Measurements from ENCODE around the gene CTNNA3.
"Not testable (repeated sequence)": the region's sequence is repeated elsewhere in the genome, so short reads cannot be mapped to it uniquely, and the experiment has no call there.

Gene CTNNA3

DNA sequence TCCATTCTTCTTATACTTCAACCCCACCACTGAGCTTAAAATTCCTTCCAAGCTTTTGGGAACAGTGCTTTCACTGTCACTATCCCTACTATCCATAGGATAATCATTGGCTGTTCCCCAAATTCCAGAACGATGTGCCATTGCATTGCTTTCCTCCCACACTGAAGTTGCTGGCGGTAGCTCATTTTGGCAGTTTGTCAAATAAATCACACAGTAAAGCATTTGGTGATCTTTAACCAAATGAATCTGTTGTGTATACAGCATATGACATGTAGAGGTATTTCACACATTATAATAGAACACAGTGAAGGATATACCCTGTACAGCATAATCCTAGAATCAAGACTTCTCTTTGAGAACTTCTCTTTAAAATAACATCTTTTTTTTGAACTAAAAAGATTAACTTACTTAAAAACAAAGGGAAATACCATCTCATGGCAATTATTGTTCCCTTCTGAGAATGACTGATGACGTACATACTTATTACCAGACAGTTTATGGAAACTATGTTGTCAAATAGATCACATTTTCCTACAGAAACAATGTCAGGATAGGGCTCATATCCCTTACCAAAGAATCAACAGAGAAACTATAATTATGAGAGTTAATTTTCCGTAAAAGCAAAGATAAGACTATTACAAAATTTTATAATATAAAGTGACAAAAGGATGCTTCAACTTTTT lies 93.6 kb downstream of the CTNNA3 start:
- DNase-seq (ENCODE audit: low read depth in 2 of 2), result no peak

DNA sequence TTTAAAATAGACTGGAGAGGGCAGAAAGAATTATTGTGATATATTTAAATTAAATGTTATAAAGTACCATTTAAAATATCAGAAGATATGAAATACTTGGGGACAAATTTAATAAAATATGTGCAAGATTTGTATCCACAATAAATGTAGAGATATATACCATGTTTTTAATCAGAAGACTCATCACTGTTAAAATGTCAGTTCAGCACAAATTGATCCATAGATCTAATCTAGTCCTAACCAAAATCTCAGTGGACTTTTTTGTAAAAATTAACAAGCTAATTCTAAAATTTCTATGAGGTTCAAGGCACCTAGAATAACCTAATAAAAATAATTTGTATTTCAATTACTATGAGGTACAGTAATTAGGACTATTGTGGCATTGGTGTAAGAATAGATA lies 96.4 kb downstream of the CTNNA3 start:
- no peak for DNase-seq (ENCODE audit: low read depth in 2 of 2)

DNA sequence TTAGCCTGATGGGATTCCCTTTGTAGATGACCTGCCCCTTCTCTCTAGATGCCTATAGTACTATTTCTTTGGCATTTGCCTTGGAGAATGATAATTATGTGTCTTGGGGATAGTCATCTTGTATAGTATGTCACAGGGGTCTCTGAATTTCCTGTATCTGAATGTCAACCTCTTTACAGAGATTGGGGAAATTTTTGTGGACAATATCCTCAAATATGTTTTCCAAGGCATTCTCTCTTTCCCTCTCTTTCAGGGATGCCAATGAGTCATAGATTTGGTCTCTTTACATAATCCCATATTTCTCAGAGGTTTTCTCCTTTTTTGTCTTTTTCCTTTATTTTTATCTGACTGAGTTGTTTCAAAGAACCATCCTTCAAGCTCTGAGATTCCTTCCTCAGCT lies 99.4 kb downstream of the CTNNA3 start:
- no peak for DNase-seq (ENCODE audit: low read depth in 2 of 2)

DNA sequence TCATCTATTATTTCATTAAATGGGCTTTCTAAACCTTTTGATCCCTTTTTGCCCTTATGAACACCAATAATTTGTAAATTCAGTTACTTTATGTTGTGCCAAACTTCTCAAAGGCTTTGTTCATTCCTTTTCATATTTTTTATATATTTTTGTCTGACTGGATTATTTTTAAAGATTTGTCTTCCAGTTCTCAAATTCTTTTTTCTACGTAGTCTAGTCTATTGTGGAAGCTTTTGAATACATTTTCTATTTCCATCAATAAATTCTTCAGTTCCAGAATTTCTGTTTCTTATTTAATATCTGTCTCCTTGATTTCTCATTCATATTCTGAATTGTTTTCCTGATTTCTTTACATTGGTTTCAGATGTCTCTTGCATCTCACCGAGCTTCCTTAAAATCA lies 108.2 kb downstream of the CTNNA3 start:
- DNase-seq (ENCODE audit: low read depth in 2 of 2), result no peak

DNA sequence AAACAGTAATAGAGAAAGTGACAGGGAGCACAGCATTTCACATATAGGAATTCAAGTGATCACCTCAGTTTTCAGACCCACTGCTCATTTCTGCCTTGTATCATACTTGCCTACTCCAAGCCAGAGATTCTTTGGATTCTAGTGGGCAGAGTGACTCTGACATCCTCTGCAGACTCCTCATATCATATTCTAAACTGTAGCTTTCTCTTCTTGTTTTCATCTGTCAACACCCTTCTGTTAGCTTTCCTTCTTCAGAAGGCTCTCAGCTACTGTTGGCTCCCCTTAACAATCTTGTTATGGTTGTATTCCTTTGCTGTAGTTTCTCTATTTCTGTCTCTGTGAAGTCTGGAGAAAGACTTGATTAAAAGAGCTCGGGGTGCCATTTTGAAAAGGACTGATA lies 120.5 kb downstream of the CTNNA3 start:
- DNase-seq (ENCODE audit: low read depth in 2 of 2), result no peak

DNA sequence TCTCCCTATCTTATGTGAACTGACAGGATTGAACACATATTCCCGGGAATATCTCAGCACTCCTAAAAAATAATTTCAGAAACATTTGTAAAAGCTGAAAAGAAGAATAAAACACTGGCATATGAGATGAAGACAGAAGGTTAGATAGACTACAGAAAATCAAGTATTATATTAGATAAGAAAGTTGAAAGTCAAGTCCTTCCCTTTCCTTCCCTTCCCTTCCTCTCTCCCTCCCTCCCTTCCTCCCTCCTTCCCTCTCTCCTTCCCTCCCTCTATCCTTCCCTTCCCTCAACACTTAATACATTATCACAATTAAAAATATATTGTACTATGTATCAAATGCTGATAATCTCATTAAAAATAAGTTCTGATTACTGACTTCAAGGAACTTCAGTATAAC lies 122.5 kb downstream of the CTNNA3 start:
- no peak for DNase-seq (ENCODE audit: low read depth in 2 of 2)

DNA sequence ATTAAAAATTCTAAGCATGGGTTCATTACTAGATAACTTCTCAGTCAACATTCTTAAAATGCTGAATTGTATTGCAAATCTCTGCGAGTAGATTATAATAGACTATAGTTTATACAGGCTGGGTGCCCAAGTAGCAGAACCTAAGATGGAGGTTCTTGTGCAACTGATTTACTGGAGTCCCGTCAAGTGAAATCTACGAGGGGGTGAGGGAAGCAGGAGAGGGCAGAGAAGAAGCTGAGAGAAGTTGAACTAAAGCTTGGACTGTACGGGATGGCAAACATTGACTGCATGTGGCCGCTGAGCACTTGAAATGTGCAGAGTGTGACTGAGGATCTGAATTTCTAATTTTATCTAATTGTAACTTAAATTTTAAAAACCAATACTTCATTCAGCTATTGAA lies 124.5 kb downstream of the CTNNA3 start:
- no peak for DNase-seq (ENCODE audit: low read depth in 2 of 2)

DNA sequence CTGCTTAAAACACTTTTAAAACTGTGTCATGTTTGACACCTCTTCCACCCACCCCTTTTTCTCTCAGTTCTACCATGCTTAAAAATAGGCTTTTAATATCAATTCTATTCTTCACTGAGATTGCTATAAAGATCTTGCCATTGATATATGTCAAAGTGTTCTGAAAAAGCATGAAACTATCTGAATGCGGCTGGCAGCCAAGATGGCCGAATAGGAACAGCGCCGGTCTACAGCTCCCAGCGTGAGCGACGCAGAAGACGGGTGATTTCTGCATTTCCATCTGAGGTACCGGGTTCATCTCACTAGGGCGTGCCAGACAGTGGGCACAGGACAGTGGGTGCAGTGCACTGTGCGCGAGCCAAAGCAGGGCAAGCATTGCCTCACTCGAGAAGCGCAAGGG lies 137.7 kb downstream of the CTNNA3 start:
- not testable (repeated sequence) for DNase-seq (ENCODE audit: low read depth in 2 of 2)

DNA sequence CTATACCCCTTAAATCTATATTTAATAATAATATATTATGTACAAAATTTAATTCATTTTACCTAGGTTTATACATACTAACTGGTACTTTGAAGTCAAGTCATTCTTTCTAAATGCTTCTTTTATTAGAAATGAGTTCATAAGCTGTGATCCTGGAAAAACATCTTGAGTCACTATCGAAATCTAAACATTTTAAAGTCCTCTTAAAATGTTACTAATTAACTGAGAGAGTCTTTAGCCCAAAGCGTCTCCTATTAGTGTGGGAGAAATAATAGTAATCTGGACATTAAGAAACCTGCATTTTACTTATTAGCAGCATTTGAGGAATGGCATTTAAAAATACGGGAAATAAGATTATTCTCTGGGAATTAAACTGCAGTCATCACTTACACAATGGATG lies 142.7 kb downstream of the CTNNA3 start:
- no peak for DNase-seq (ENCODE audit: low read depth in 2 of 2)

DNA sequence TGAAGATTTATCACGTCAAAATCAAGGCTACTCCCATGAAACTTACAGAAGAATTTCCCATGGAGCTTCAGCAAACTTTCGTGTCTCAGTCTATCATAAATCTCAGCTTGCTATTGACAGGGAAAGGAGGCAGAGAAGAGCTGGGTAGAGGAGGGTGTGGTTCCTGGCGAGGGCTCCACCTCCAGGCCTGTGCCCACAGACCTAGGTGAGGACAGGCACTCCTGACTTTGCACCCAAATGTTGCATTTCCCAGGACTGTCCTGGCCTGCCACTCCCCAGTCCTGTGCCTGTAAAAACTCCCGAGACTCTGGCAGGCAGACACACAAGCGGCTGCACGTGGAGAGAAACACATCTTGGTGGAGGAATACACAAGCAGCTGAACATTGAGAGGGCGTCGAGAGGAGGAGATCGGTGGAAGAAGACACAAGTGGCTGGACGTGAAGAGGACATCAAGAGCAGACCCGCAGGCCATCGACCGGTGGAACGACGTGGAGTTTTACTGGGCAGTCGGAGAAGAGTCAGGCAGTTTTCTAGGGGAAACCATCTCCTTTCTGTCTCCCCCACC lies 145.1 kb downstream of the CTNNA3 start:
- DNase-seq (ENCODE audit: low read depth in 2 of 2), result no peak

DNA sequence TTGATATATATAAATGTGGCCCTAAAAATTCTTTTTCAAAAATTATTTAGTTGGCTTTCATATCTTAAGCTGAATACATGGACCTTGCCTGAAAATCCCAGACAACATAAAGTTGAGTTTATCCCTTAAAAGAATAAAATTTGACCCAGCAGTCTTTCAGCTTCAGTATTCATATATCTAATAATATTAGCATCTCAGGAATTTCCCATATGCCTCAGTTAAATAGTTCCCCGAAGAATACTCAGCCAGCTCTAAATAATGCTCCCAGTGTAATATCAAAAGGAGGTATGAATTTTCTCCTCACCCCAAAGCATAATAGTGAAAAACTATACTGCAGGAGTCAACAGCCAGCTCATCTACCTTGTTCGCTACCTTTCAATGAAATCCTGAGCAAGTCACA lies 145.9 kb downstream of the CTNNA3 start:
- DNase-seq (ENCODE audit: low read depth in 2 of 2), result no peak

DNA sequence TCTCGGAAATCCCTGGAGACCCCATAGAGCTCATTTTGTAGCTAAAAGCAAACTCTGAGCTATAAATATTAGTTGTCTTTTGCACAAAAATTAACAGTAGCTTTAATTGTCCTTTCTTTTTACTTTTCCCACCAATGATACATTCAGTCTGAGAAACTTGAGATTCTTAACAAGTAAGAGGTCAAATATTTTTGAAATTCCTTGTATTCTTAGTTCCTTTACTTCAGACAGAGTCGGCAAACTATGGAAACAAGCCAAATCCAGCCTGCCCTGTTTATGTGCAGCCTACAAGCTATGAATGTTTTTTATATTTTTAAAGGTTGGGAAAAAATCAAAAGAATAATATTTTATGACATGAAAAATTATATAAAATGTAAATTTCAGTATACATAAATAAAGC lies 146.6 kb downstream of the CTNNA3 start:
- no peak for DNase-seq (ENCODE audit: low read depth in 2 of 2)

DNA sequence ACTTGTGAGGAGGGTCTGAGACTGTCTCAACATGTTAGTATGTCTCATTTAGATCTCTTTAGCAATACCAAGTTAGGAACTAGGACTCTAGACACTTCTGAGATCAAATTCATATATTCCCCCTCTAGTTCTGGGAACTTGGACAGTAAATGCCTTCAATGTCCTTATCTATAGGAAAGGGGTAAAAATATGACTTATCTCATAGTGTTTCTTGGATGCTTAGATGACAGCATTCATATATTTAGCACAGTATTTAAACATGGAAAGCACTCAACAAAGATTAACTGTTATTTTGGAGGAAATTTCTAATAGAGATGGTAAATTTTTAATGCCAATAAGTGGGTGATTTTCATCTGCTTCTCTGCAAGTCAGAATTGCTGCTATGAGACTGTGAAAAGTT lies 154.6 kb downstream of the CTNNA3 start:
- no peak for DNase-seq (ENCODE audit: low read depth in 2 of 2)

DNA sequence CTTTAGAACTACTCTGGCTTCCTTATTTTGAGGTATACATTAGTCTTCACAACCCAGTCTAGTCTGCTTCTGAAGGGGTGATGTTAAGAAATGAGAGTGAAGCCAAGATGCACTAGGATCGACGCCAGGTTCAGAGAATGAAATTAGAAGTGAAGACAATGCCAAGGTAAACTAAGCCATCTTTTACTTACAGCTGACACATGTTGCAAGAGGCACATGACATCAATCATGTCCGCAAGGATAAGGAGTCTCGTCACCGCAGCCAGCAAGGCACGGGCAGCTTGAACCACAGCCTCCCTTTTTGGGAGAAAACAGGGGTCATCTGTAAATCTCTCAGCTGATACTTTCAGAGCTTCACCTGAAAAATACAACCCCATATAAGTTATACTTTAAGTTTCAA lies 156.7 kb downstream of the CTNNA3 start:
- no peak for DNase-seq (ENCODE audit: low read depth in 2 of 2)

DNA sequence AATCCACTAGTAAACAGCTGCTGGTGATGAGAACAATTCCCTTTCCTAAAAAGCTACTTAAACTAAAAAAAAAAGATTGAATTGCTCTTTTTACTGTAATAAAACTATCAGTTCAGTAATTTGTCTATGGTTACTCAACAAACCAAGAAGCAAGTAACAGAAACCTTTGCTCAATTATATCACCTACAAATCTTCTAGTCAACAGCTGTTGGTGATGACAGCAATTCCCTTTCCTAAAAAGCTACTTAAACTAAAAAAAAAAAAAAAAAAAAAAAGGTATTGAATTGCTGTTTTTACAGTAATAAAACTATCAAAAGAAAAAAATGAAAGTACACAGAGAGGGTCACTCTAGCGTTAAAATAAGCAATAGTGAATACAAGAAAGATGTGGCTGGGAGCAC lies 158.1 kb downstream of the CTNNA3 start:
- no peak for DNase-seq (ENCODE audit: low read depth in 2 of 2)

DNA sequence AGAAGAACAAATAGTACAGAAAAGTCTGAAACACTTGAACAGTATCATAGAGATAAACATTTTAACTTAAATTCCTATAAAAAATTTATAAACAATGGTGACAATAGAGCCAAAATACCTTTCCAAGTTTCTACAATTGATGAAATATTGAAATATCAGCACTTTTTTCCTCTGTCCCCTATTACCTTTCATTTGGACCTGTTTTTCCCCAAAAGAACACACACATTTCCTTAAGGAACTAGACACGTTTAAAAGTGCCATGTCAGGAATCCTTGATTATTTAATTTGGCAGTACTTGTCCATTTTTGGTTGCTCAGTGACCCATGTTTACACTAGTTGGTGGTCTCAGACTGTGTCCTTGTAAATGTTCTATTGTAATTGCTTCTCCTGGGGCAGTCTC lies 162.6 kb downstream of the CTNNA3 start:
- no peak for DNase-seq (ENCODE audit: low read depth in 2 of 2)

DNA sequence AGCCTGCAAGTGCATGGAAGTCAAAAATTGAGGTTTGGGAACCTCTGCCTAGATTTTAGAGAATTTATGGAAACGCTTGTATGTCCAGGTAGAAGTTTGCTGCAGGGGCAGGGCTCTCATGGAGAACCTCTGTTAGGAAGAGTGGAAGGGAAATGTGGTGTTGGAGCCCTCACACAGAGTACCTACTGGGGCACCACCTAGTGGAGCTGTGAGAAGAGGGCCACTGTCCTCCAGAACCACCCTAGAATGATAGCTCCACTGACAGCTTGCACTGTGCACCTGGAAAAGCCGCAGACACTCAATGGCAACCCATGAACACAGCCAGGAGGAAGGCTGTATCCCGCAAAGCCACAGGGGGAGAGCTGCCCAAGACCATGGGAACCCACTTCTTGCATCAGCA lies 165.0 kb downstream of the CTNNA3 start:
- DNase-seq (ENCODE audit: low read depth in 2 of 2), result not testable (repeated sequence)

DNA sequence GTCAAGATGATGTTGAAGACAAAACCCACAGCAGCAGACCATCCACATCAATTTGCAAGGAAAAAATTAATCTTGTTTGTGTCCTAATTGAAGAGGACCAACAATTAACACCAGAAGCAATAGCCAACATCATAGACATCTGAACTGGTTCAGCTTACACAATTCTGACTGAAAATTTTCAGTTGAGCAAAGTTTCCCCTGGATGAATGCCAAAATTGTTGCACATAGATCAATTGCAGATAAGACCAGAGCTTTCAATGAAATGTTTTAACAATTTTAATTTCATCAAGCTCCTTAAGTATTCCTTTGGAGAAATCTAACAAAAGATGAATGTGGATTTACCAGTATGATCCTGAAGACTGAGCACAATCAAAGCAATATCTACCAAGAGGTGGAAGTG lies 168.6 kb downstream of the CTNNA3 start:
- DNase-seq (ENCODE audit: low read depth in 2 of 2), result no peak

DNA sequence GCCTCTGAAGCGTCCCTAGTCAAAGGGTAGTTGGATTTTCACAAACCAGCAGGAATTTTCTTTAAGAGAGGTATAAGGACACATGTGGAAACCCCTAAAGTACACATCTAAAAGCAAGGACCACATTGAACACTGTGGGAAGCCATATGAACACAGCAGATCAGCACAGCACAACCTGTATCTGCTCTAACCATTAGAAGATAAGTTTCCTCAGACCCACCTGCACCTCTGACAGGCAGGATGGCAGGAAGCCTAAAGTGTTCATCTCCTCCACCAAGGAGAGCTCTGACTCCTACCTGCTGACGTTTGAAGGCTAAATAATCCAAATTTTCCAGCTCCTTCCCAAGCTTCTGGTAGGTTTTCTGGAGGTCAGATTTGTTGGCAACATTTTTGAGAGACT lies 174.4 kb downstream of the CTNNA3 start:
- no peak for DNase-seq (ENCODE audit: low read depth in 2 of 2)

DNA sequence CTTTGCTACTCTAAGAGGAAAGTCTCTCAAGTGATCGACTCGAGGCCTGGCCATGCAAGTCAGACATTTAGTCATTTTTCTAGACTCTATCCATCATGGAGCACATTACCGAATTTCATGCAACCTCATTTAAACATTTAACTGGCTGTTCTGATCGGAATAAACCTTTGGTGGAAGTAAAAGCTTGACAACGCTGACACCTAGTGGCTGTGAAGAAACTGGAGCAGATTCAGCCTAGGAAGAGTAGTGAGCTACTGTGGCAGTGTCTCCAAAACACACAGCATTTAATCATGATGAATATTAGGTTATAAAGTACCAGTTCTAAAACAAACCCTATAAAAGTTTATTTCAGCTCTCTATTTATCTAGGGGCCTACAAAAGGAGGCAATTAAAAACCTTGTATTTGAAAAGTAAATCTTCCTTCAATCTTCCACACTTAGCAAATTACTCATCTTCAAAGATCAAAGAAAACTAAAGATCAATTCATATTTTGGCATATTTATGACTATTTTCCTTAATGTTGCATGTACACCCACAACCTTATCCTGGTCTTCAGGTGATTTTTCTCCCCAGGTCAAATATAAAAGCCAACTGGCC lies 175.0 kb downstream of the CTNNA3 start:
- DNase-seq (ENCODE audit: low read depth in 2 of 2), result peak in 1 of 2 donors; percentile 6

DNA sequence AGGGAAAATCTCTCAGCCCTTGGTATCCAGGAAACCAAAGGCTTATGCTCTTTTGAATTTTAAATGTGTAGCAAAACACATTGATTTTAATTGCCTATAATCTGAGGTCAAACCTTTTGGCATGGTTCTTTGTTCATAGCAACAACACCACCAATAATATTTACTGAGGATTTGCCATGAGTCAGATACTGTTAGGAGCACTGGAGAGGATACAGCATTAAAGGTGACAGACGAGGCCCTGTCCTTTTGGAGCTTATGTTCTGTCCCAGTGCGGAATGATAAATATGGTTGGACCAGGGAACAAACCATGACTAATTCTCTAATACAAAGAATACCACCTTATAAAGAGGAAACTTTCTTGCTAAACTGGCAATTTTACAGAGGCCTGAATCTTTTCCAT lies 176.6 kb downstream of the CTNNA3 start:
- DNase-seq (ENCODE audit: low read depth in 2 of 2), result no peak

DNA sequence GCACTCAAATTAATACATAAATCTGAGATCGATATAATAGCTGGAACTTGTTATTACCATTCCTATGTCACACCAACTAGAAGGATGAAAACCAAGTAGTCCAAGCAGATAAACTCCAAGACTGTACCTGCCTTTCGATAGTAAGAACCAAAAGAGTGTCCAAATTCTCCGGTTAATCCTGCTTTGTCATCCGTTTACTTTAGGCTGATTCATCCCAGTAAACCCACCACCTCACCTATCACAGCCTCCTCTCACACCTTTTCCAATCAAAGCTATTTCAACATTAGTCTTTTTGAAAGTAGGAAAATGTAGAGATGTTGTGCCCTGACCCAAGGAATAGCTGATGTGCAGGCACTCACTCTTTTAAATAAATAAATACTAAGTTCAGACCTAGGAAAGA lies 177.2 kb downstream of the CTNNA3 start:
- DNase-seq (ENCODE audit: low read depth in 2 of 2), result no peak

DNA sequence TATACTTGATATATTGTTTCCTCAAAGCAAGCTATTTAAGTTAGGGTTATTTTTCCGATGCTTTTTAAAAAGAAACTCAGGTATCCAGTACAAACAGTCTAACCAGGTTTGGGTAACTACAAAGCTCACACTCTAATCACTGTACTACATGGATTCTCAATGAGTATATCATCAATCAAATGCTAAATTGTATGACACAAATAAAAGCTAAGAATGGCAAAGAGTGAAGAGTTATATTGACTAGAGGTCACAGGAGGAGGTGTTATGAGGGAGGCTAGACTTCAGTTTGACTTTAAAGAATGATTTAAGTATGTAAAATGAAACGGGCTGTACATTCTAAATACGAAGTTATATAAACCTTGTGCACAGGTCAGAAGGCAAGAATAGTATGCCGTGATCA lies 178.0 kb downstream of the CTNNA3 start:
- no peak for DNase-seq (ENCODE audit: low read depth in 2 of 2)

DNA sequence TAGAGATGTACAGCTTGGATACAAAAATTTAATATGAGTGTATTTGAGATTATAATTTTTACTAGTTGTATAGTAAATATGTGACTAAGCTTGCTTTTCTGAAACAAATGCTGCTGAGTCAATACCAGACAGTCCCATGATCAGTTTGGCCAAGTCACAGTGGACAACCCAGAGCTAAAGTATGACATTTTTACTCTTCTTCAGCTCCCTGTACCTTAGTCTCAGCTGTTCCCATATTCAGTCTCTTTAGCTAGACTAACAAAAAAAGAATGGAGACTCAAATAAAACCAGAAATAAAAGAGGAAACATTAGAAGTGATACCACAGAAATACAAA lies 189.3 kb downstream of the CTNNA3 start:
- DNase-seq (ENCODE audit: low read depth in 2 of 2), result no peak

All from stimulated activated CD4-positive, alpha-beta T cell treated with anti-CD3 and anti-CD28 coated beads, Interleukin-15, amount 100 ng/mL, for 48 hours (primary cell).